Stimulated activated CD4-positive, alpha-beta T cell treated with anti-CD3 and anti-CD28 coated beads, Interleukin-1b, Interleukin-23, amount 100 ng/mL, for 48 hours (primary cell): ENCODE results near the gene TNFRSF13B.
"Not testable (repeated sequence)": the region's sequence is repeated elsewhere in the genome, so short reads cannot be mapped to it uniquely, and the experiment has no call there.

Source experiments
- DNase-seq: peaks from one replicate; pipeline ENCODE4 v3.0.0-alpha.2; 2020

TNFRSF13B gene

GRCh38 chr17:17004997-17005614, 33.2 kb upstream of the TNFRSF13B start:
- DNase-seq: not testable (repeated sequence)

- DNase-seq: no peak
Observed at GRCh38 chr17:17004251-17004996, 32.5 kb upstream of the TNFRSF13B start.

GRCh38 chr17:17002731-17003715, 31.1 kb upstream of the TNFRSF13B start:
- not testable (repeated sequence) for DNase-seq

GRCh38 chr17:17001874-17002520, 30.1 kb upstream of the TNFRSF13B start:
- peak; percentile 78 for DNase-seq

- no peak for DNase-seq
Observed at GRCh38 chr17:17001076-17001777, 29.3 kb upstream of the TNFRSF13B start.

- no peak for DNase-seq
Observed at GRCh38 chr17:16999931-17000625, 28.2 kb upstream of the TNFRSF13B start.

- DNase-seq: no peak
Observed at GRCh38 chr17:16997514-16998429, 25.9 kb upstream of the TNFRSF13B start.

- not testable (repeated sequence) for DNase-seq
Observed at GRCh38 chr17:16996726-16997125, 24.8 kb upstream of the TNFRSF13B start.

GRCh38 chr17:16995930-16996329, 24.0 kb upstream of the TNFRSF13B start:
- no peak for DNase-seq

GRCh38 chr17:16994631-16995030, 22.7 kb upstream of the TNFRSF13B start:
- no peak for DNase-seq

- peak; percentile 80 for DNase-seq
Observed at GRCh38 chr17:16991349-16992009, 19.6 kb upstream of the TNFRSF13B start.

- DNase-seq: no peak
Observed at GRCh38 chr17:16989953-16990860, 18.3 kb upstream of the TNFRSF13B start.

GRCh38 chr17:16989230-16989952, 17.5 kb upstream of the TNFRSF13B start:
- no peak for DNase-seq

- no peak for DNase-seq
Observed at GRCh38 chr17:16988749-16989229, 16.9 kb upstream of the TNFRSF13B start.

GRCh38 chr17:16987830-16988601, 16.1 kb upstream of the TNFRSF13B start:
- DNase-seq: peak; percentile 74

GRCh38 chr17:16987066-16987829, 15.3 kb upstream of the TNFRSF13B start:
- no peak for DNase-seq
